K562 (cell line): ENCODE data around the gene CD1D. TPM values are rescaled to one million over a fixed set of nuclear protein-coding genes. Genes with fewer than 3 reads are reported as not detected.

ENCODE experiments used
- ADNP ChIP-seq: fragments of 200-800 bp; sonication (Bioruptor generic); IDR thresholded peaks from 2 replicates; pipeline ENCODE4 v1.6.1; 2016; ENCODE audit warnings: missing genetic modification characterization, missing compliant biosample characterization
- ELF2 ChIP-seq: fragments of 250-450 bp; sonication (Bioruptor Pico); IDR thresholded peaks from 2 replicates; pipeline ENCODE4 v1.5.0; 2021; ENCODE audit warnings: mild to moderate bottlenecking
- FIP1L1 ChIP-seq: fragments of 200-400 bp; formaldehyde crosslinking; IDR thresholded peaks from 2 replicates; pipeline ENCODE4 v1.6.1; 2018; ENCODE audit warnings: mild to moderate bottlenecking, low read depth, low read length; ENCODE audit not compliant: poor library complexity, severe bottlenecking
- FOSL1 ChIP-seq: fragments of 200-800 bp; sonication (Bioruptor generic); conservative IDR thresholded peaks from 2 replicates; pipeline ENCODE4 v1.6.1; 2016; ENCODE audit warnings: missing genetic modification characterization, missing compliant biosample characterization
- FOXK1 ChIP-seq: sonication (generic); formaldehyde crosslinking; IDR thresholded peaks from 2 replicates; pipeline ENCODE4 v1.8.0; 2022; ENCODE audit warnings: missing genetic modification reagents, mild to moderate bottlenecking, borderline replicate concordance
- FOXK2 ChIP-seq, 2 experiments: fragments of 450-650 bp; IDR thresholded peaks in 1 of 2; conservative IDR thresholded peaks in 1 of 2; 2 replicates each; pipeline ENCODE4 v1.6.1; 2016; ENCODE audit warnings: low read depth in 2 of 2, mild to moderate bottlenecking in 1 of 2
- FOXP1 ChIP-seq: sonication (generic); formaldehyde crosslinking; IDR thresholded peaks from 2 replicates; pipeline ENCODE4 v1.8.0; 2022; ENCODE audit warnings: mild to moderate bottlenecking, missing genetic modification reagents
- HDAC3 ChIP-seq: fragments of 450-650 bp; IDR thresholded peaks from 2 replicates; pipeline ENCODE4 v1.6.1; 2018; ENCODE audit warnings: borderline replicate concordance, mild to moderate bottlenecking, moderate library complexity; ENCODE audit not compliant: partially characterized antibody
- MECOM ChIP-seq: fragments of 250-450 bp; sonication (Bioruptor Pico); IDR thresholded peaks from 2 replicates; pipeline ENCODE4 v1.8.0; 2022; ENCODE audit warnings: inconsistent platforms
- NCOR1 ChIP-seq: fragments of 450-650 bp; IDR thresholded peaks from 2 replicates; pipeline ENCODE4 v1.6.1; 2016; ENCODE audit warnings: mild to moderate bottlenecking, moderate library complexity
- RFX1 ChIP-seq: fragments of 450-650 bp; IDR thresholded peaks from 2 replicates; pipeline ENCODE4 v1.6.1; 2016; ENCODE audit warnings: mild to moderate bottlenecking, moderate library complexity
- SMAD4 ChIP-seq: fragments of 250-450 bp; sonication (Bioruptor Pico); conservative IDR thresholded peaks from 2 replicates; pipeline ENCODE4 v1.8.0; 2021; ENCODE audit warnings: inconsistent platforms, mild to moderate bottlenecking, moderate library complexity
- SOX6 ChIP-seq: fragments of 450-650 bp; IDR thresholded peaks from 2 replicates; pipeline ENCODE4 v1.6.1; 2014; ENCODE audit warnings: mild to moderate bottlenecking
- SP2 ChIP-seq: IDR thresholded peaks from 2 replicates; pipeline ENCODE4 v1.6.1; 2011; ENCODE audit warnings: mild to moderate bottlenecking, low read depth, low read length, moderate library complexity; ENCODE audit not compliant: poor library complexity, severe bottlenecking; ENCODE audit errors: extremely low read depth
- STAT5A ChIP-seq: IDR thresholded peaks from 2 replicates; pipeline ENCODE4 v1.6.1; 2012; ENCODE audit warnings: low read length, inconsistent platforms, borderline replicate concordance
- TAL1 ChIP-seq: fragments of 450-650 bp; IDR thresholded peaks from 2 replicates; pipeline ENCODE4 v1.6.1; 2016; ENCODE audit warnings: mild to moderate bottlenecking
- ZFP30 ChIP-seq: fragments of 250-450 bp; sonication (Bioruptor Pico); IDR thresholded peaks from 2 replicates; pipeline ENCODE4 v1.8.0; 2022; ENCODE audit warnings: moderate library complexity, mild to moderate bottlenecking, inconsistent platforms, borderline replicate concordance
- ZNF121 ChIP-seq: sonication (generic); formaldehyde crosslinking; conservative IDR thresholded peaks from 2 replicates; pipeline ENCODE4 v1.8.0; 2022; ENCODE audit warnings: missing genetic modification reagents
- ZNF592 ChIP-seq: fragments of 450-650 bp; IDR thresholded peaks from 2 replicates; pipeline ENCODE4 v1.6.1; 2017; ENCODE audit warnings: antibody characterized with exemption, mild to moderate bottlenecking
- ZNF668 ChIP-seq: fragments of 250-450 bp; sonication (Bioruptor Pico); IDR thresholded peaks from 2 replicates; pipeline ENCODE4 v1.8.0; 2022; ENCODE audit warnings: mild to moderate bottlenecking, inconsistent platforms
- polyA plus RNA-seq, 8 experiments: library from polyadenylated mRNA; depleted of rRNA in 4 of 8; stranded (reverse) in 5 of 8; unstranded in 3 of 8; fragments of >200 nt; fragmentation: Nextera tagmentation in 2 of 8; fragmentation: Illumina TruSeq in 1 of 8; extraction: Ambion mirVana in 2 of 8; extraction: Trizol in 1 of 8; gene quantifications; 2 replicates each; pipeline versions ENCODE4 v1.2.1 to v1.2.3, GENCODE V29; 2011 to 2014; ENCODE audit warnings: inconsistent platforms in 1 of 8, missing spikeins in 1 of 8
- total RNA-seq, 7 experiments: library from RNA; depleted of rRNA in 6 of 7; stranded (reverse); fragments of >200 nt in 6 of 7; fragmentation: Illumina TruSeq in 2 of 7; extraction: Trizol in 2 of 7; gene quantifications; 2 replicates each; pipeline versions ENCODE4 v1.2.1 to v1.2.3, GENCODE V29; 2011 to 2021; ENCODE audit warnings: low replicate concordance in 1 of 7

CD1D gene
- total and polyA plus RNA-seq, 9 of the 15 experiments (the other 6 are each of a cell fraction or from before 2014, with no cell fraction given), result 0.03 TPM; not detected in 8

GRCh38 chr1:158155673-158156072 lies 25.0 kb upstream of the CD1D start (continued):
- 0 out of 2 replicates have a peak, but pooled peaks have one; percentile 29 for TF ChIP-seq ZNF592
- TF ChIP-seq SOX6, result 0 out of 2 replicates have a peak, but pooled peaks have one; percentile 8
- no peak for TF ChIP-seq ELF2 (CRISPR knock-in tag)
- TF ChIP-seq ZNF668, result no peak
- 0 out of 2 replicates have a peak, but pooled peaks have one; percentile 20 for TF ChIP-seq MECOM (CRISPR knock-in tag)
- no peak for TF ChIP-seq FOXK1
- no peak for TF ChIP-seq HDAC3
- TF ChIP-seq ZNF121 (CRISPR knock-in tag), result no peak
- no peak for TF ChIP-seq FOXP1
- peak; percentile 72; the same call in 1 of the 2 replicates for TF ChIP-seq NCOR1
- TF ChIP-seq SMAD4 (CRISPR knock-in tag), result peak; percentile 37; the same call in 1 of the 2 replicates
- no peak for TF ChIP-seq SP2
- no peak for TF ChIP-seq FOXK2 (conservative IDR thresholded peaks at IDR 0.05 in 1 of 2, IDR thresholded peaks at IDR 0.05 in 1 of 2; ENCODE audit: low read depth in 2 of 2)
- peak; percentile 49 for TF ChIP-seq TAL1
- TF ChIP-seq ADNP (tag), result no peak
- 0 out of 2 replicates have a peak, but pooled peaks have one; percentile 28 for TF ChIP-seq STAT5A
- TF ChIP-seq ZFP30, result no peak
- peak; percentile 35; the same call in 1 of the 2 replicates for TF ChIP-seq FOSL1 (tag)
- TF ChIP-seq FIP1L1, result no peak
- TF ChIP-seq RFX1, result no peak
